ENCODE measurements around the gene KMT2C. TPM values are rescaled to one million over a fixed set of nuclear protein-coding genes. Genes with fewer than 3 reads are reported as not detected.
"Not testable (repeated sequence)": the region's sequence is repeated elsewhere in the genome, so short reads cannot be mapped to it uniquely, and the experiment has no call there.

KMT2C gene
- total RNA-seq, 1 donor from 2014 or later = 101 TPM

GRCh38 chr7:152402384-152403250 lies 33.2 kb downstream of the KMT2C start:
- DNase-seq = no peak
- no peak for TF ChIP-seq CTCF (IDR thresholded peaks at IDR 0.05)
- peak; percentile 11 to 12 for ATAC-seq
- no peak overlapping the region for H3K4me3 ChIP-seq
- no peaks in the 10 kb centered on the region for H3K36me3 ChIP-seq
- no peaks in the 10 kb centered on the region for H3K27me3 ChIP-seq (ENCODE audit: low read depth)
- H3K27ac ChIP-seq = no peak overlapping the region
- intact Hi-C loops (cut with DNase I) = no loop called here
- H3K9me3 ChIP-seq = peaks cover 6% of the 10 kb centered on the region
- H3K4me1 ChIP-seq = no peaks in the 10 kb centered on the region

GRCh38 chr7:152399344-152399743 lies 36.5 kb downstream of the KMT2C start:
- DNase-seq (no peak), ATAC-seq (no peak)
- intact Hi-C loops (cut with DNase I) = no loop called here
- no peak for TF ChIP-seq CTCF (IDR thresholded peaks at IDR 0.05)
- no peaks in the 10 kb centered on the region for H3K27me3 ChIP-seq (ENCODE audit: low read depth)
- H3K27ac ChIP-seq = no peak overlapping the region
- H3K36me3 ChIP-seq = no peaks in the 10 kb centered on the region
- no peaks in the 10 kb centered on the region for H3K9me3 ChIP-seq
- no peak overlapping the region for H3K4me3 ChIP-seq
- H3K4me1 ChIP-seq = peaks cover 3% of the 10 kb centered on the region

GRCh38 chr7:152395112-152395511 lies 40.7 kb downstream of the KMT2C start:
- H3K9me3 ChIP-seq = no peaks in the 10 kb centered on the region
- no peak overlapping the region for H3K27ac ChIP-seq
- H3K4me1 ChIP-seq = peaks cover 8% of the 10 kb centered on the region
- H3K36me3 ChIP-seq = no peaks in the 10 kb centered on the region
- no peak for TF ChIP-seq CTCF (IDR thresholded peaks at IDR 0.05)
- ATAC-seq (peak in 1 of 2 donors; percentile 24), DNase-seq (no peak)
- intact Hi-C loops (cut with DNase I) = no loop called here
- H3K27me3 ChIP-seq (ENCODE audit: low read depth) = no peaks in the 10 kb centered on the region
- no peak overlapping the region for H3K4me3 ChIP-seq

GRCh38 chr7:152394214-152394613 lies 41.6 kb downstream of the KMT2C start:
- H3K27ac ChIP-seq; intact Hi-C loops (cut with DNase I); DNase-seq; H3K4me3 ChIP-seq; H3K4me1 ChIP-seq; H3K36me3 ChIP-seq; H3K27me3 ChIP-seq (ENCODE audit: low read depth); H3K9me3 ChIP-seq: not testable (repeated sequence)
- TF ChIP-seq CTCF (IDR thresholded peaks at IDR 0.05) = peak; percentile 42
- peak; percentile 82 for ATAC-seq

- Histone ChIP-seq H3K36me3 (no peaks in the 10 kb centered on the region), H3K9me3 (no peaks in the 10 kb centered on the region), H3K4me3 (no peak overlapping the region), H3K27me3 (ENCODE audit: low read depth) (no peaks in the 10 kb centered on the region), H3K27ac (no peak overlapping the region), H3K4me1 (peaks cover 8% of the 10 kb centered on the region)
- intact Hi-C loops (cut with DNase I) = no loop called here
- DNase-seq (no peak), ATAC-seq (peak in 1 of 2 donors; percentile 20)
- TF ChIP-seq CTCF (IDR thresholded peaks at IDR 0.05) = no peak
Observed at GRCh38 chr7:152392254-152392653, 43.5 kb downstream of the KMT2C start.

GRCh38 chr7:152386136-152386764 lies 49.6 kb downstream of the KMT2C start:
- peaks cover 11% of the 10 kb centered on the region for H3K4me1 ChIP-seq
- H3K27me3 ChIP-seq (ENCODE audit: low read depth); H3K9me3 ChIP-seq; H3K36me3 ChIP-seq; H3K27ac ChIP-seq; DNase-seq; intact Hi-C loops (cut with DNase I); H3K4me3 ChIP-seq: not testable (repeated sequence)
- ATAC-seq = peak; percentile 65 to 68

GRCh38 chr7:152384235-152385200 lies 51.3 kb downstream of the KMT2C start:
- intact Hi-C loops (cut with DNase I); DNase-seq: not testable (repeated sequence)
- peak in 1 of 2 donors; percentile 7 for ATAC-seq

More at GRCh38 chr7:152384235-152385200, 51.3 kb downstream of the KMT2C start:
- H3K4me3 ChIP-seq; H3K9me3 ChIP-seq; H3K27me3 ChIP-seq (ENCODE audit: low read depth); H3K27ac ChIP-seq; H3K36me3 ChIP-seq: not testable (repeated sequence)
- H3K4me1 ChIP-seq = peaks cover 11% of the 10 kb centered on the region

Measured in lower lobe of right lung (tissue), 2 donors.